ENCODE measurements around the gene OPRM1.
"Not testable (repeated sequence)": the region's sequence is repeated elsewhere in the genome, so short reads cannot be mapped to it uniquely, and the experiment has no call there.

Gene OPRM1

DNA sequence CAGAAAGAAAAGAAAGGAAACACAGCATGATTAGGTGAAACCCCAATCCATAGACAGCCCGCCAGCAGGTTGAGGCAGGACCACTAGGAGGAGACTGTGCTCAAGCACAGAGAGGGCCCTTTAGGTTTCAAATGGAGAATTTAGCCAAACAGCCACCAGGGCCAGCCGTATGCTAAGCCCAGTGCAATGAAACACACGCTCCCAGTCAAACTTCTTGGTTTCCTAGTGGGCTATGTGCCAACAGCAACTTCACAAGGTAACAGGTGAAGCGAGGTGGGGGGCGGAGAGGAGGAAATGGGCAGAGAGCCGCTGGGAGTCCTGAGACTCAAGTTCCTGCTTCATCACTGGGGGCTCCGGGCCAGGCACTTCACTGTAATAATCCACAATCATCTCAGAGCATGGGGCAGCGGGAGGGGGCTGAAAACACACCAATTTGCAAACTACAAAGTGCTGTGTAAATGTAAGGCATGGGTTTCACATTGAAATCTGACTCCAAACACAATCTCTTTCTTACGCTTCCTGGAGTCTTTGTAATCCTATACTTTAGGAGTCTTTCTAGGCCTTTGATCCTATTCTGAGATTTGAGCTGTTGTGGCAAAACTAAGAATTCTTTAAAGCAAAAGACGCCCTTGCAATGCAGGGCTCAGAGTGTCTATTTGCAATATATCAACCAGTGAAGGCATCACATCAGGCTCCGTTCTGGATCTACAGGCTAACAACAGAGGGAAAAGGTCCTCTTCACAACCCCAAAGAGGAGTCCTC, 117.3 kb downstream of the OPRM1 start:
- DNase-seq = peak; percentile 65

GRCh38 chr6:154157082-154157481, 118.0 kb downstream of the OPRM1 start:
- DNase-seq = no peak

GRCh38 chr6:154157706-154158105, 118.7 kb downstream of the OPRM1 start:
- no peak for DNase-seq

- DNase-seq = no peak
Observed at GRCh38 chr6:154159126-154159525, 120.1 kb downstream of the OPRM1 start.

DNA sequence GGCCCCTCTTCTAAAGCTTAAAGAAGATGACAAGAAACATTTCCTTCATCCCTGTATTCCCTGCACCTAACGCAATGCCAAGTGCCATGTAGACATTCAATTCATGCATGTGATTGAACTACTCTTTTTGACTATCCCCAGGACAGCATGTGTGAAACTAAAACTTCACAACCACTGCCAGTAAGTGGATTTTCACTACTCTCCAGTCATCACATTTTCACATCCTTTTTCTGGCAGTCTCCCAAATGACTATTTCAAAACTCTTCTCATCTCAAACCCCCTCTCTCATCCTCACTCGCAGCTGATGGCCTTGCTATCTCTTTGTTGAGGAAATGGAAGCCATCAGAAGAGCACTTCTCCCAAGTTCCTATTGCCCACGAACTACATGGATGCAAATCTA, 122.6 kb downstream of the OPRM1 start:
- DNase-seq = no peak

DNA sequence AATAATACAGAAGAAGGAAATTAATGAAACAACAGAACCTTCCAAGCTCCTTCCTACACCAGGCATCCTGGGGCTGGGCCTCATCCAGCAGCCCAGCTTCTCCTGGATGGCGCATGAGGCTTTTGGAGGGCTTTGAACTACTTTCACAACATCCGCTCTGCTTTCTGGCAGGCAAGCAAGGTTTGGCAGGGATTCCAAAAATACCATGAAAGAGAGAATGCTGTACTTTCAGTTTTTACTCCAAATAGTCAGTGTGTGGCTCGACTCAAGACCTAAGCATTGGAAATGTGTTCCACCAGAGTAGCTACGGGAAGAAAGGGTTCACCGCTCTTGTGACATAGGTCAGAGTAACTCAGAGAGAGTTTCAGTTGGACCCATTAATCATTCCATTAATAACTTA, 125.4 kb downstream of the OPRM1 start:
- DNase-seq = no peak

GRCh38 chr6:154165478-154165877, 126.4 kb downstream of the OPRM1 start:
- no peak for DNase-seq

DNA sequence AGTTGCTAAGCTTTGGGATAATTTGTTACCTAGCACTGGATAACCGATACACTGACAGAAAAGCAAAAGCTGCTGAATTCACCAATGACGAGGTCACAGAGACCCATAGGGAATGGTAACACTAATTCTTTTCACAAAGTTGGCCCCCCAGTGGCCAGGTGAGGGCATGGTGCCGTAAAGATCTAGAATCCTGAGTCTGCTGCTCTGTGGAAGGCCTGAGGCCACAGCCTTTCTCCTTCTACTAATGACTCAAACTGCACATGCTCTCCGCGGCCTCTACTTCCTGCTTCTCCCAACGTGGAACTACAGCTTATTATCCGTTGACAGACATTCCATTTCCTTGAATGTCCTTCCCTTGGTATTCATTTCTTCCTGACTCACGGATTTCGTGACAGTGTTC, 127.1 kb downstream of the OPRM1 start:
- DNase-seq = no peak

- DNase-seq = no peak
Observed at GRCh38 chr6:154167126-154167525, 128.1 kb downstream of the OPRM1 start.

DNA sequence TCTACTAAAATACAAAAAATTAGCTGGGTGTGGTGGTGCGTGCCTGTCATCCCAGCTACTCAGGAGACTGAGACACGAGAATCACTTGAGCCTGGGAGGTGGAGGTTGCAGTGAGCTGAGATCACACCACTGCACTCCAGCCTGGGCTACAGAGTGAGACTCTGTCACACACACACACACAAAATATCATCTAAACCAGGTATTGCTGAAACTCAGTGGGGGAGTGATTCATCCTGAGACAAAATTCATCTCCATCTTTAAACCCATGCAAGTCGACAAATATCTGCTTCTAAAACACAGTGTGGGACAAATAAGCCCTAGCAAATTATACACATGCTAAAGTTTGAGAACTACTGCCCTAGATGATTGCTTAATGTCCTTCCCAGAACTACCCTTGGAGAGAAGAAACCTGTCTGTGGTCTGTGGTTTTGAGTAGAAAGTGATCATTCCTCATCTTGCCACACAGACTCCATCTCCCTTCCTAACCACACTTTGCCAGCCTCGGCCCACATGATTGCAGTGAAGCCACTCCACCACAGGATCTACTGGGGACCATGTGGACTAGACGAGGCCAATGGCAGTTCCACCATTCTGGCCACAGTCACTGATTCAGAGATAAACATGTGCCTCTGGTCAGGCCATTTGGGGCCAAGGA, 130.3 kb downstream of the OPRM1 start:
- DNase-seq = no peak

GRCh38 chr6:154170106-154170505, 131.1 kb downstream of the OPRM1 start:
- no peak for DNase-seq

- DNase-seq = not testable (repeated sequence)
Observed at GRCh38 chr6:154172393-154172792, 133.4 kb downstream of the OPRM1 start.

DNA sequence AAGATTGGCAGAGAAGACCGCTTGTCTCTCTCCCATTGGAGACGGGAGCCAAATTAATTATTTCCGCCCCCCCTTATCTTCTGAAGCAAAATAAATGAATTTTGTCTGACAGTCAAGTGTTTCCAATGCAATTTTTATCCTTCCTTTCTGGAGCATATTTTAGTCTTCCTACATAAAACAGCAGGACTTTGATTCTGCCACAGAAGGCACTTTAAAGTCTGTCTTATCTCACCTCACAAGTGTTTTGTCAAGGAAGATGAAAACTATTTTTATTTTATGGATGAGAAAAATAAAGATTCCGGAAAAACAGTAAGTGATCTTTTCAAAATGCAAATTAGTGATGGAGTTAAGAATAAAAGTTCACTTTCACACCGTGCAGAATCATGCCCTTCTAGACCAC, 140.4 kb downstream of the OPRM1 start:
- no peak for DNase-seq

GRCh38 chr6:154187203-154187602, 148.2 kb downstream of the OPRM1 start:
- DNase-seq = no peak

GRCh38 chr6:154187714-154188113, 148.7 kb downstream of the OPRM1 start:
- DNase-seq = no peak

- DNase-seq = no peak
Observed at GRCh38 chr6:154196333-154196885, 157.4 kb downstream of the OPRM1 start.

GRCh38 chr6:154197196-154197860, 158.3 kb downstream of the OPRM1 start:
- no peak for DNase-seq

DNA sequence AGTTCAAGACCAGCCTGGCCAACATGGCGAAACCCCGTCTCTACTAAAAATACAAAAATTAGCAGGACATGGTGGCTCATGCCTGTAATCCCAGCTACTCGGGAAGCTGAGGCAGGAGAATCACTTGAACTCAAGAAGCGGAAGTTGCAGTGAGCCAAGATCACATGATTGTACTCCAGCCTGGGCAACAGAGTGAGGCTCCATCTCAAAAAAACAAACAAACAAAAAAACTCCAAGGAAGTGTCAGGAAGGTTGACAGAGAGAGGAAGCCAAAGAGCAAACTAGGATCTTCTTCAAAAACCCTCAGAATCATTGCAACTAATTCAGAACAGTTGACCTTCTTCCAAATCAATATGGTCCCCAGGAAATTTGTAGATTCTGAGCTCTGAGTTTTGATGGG, 162.6 kb downstream of the OPRM1 start:
- DNase-seq = not testable (repeated sequence)

- no peak for DNase-seq
Observed at GRCh38 chr6:154202339-154202738, 163.3 kb downstream of the OPRM1 start.

DNA sequence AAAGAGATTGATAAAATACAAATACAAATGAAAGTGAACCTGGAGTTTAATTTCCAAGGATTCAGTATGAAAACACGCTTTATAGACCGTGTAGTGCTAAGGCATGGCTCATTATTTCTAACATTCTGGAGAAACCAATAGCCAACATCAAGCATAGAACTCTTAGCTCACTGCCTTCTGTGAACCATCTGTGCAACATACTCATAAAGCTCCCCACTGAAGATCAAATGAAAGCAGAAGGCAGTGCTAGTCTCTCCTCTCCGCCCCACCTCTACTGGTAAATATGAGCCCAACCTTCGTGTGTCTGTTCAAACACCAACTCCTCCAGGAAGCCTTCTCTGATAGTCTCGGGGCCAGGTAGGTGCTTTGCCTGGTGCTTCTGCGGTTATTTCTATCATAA, 163.9 kb downstream of the OPRM1 start:
- no peak for DNase-seq

GRCh38 chr6:154206141-154206540, 167.1 kb downstream of the OPRM1 start:
- DNase-seq = no peak

DNA sequence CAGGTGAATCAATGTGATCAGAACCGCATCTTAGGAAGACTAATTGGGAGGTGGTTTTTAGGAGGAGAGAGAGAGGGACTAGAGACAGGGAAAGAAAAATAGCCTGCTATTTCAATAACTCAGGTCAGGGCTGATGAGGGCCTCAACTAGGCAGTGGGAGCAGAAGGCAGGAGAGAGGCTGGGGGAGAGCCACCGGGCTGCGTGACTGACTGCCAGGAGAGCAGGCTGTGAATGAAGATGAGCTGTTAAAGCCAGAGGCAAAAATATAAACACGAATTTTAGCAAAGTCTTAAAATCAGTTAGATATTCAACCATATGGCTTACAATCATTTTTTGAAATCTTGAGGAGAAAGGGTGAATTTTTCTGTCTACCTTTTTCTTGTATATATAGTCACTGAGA, 168.0 kb downstream of the OPRM1 start:
- no peak for DNase-seq

DNA sequence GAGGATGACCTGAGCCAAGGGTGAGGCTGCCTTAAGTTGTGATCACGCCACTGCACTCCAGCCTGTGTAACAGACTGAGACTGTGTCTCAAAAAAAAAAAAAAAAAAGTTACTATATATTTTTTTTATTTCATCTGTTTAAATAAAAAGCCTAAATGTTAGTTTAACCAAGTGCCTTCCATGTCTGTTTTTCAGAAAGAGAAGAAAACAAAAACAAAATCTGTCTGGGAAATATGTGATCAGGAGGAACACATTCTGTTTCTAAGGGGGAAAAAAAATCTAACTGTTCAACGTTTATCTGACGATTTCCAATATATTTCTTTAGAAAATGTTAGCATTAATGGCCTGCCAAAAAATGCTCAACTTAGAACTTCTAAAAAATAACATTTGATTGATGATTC, 170.5 kb downstream of the OPRM1 start:
- DNase-seq = no peak

GRCh38 chr6:154210678-154211077, 171.6 kb downstream of the OPRM1 start:
- no peak for DNase-seq
